Retinal pigment epithelial cell (primary cell): ENCODE data around the gene TMEM131.
"Not testable (repeated sequence)": the region's sequence is repeated elsewhere in the genome, so short reads cannot be mapped to it uniquely, and the experiment has no call there.

ENCODE experiments used
- DNase-seq: peaks from one replicate; pipeline ENCODE4 v3.0.0-alpha.2; 2010; ENCODE audit warnings: low read depth
- H3K4me3 ChIP-seq: 2 replicates; pipeline ENCODE4 v1.5.1; 2011; ENCODE audit warnings: mild to moderate bottlenecking, low read length, control low read depth, moderate library complexity
- CTCF ChIP-seq: conservative IDR thresholded peaks from 2 replicates; pipeline ENCODE4 v1.5.1; 2011; ENCODE audit warnings: low read depth, low read length, control low read depth, inconsistent platforms

The TMEM131 gene

DNA sequence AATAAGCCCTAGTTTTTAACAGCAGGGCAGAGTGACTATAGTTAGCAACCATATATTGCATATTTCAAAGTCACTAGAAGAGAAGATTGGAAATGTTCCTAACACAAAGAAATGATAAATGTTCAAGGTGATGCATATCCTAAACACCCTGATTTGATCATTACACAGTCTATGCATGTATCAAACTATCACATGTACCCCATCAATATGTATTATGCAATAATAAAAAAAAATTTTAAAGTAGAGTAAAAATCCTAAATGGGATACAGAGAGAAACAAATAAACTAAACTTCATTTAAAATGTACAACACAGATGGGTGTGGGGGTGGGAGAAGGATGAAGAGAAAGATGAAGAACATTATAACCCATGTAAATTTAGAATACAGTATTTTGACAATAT, 93.9 kb downstream of the TMEM131 start:
- no peak for DNase-seq
- no peak for TF ChIP-seq CTCF
- no peak overlapping the region for H3K4me3 ChIP-seq

GRCh38 chr2:97900806-97901205, 94.9 kb downstream of the TMEM131 start:
- TF ChIP-seq CTCF, result no peak
- no peak for DNase-seq
- no peak overlapping the region for H3K4me3 ChIP-seq

GRCh38 chr2:97893042-97893441, 102.7 kb downstream of the TMEM131 start:
- not testable (repeated sequence) for DNase-seq, H3K4me3 ChIP-seq

DNA sequence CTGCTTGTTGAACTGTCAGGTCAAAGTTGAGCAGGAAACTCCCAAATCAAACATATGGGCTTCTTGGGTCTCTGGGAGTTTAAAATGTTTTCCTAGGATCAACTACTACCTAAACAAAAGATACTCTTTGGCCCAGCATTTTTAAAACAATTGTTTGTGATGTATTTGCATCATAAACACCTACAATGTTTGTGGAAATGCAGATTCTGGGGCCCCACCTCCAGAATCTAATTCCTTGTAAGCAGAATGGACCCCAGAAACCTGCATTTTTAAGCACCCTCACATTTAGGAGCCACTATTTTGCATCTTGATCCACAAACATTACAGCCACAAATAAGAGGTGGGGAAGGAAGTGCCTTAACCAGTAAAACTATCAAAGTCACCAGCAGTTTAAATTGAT, 104.1 kb downstream of the TMEM131 start:
- DNase-seq, result no peak

DNA sequence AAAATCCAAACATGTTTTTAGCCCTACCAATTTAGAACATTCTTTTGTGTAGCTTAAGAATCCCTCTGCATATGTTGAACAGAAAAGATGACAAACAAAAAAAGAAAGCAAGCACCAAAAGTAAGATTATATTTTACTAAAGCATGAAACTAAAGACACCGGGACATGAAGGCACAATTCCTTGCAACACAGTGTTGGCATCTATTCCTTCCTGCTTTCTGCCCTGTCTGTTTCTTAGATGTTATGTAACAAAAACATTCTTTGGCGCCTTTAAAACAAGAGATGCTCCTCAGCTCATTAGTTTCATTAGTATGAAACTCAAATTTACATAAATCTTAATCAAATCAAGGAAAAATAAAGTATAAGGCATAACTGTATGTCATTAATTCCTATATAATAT, 106.6 kb downstream of the TMEM131 start:
- no peak for DNase-seq
- H3K4me3 ChIP-seq, result no peak overlapping the region
- TF ChIP-seq CTCF, result no peak

More for the DNA sequence above, 104.1 kb downstream of the TMEM131 start:
- no peak for TF ChIP-seq CTCF
- no peak overlapping the region for H3K4me3 ChIP-seq

DNA sequence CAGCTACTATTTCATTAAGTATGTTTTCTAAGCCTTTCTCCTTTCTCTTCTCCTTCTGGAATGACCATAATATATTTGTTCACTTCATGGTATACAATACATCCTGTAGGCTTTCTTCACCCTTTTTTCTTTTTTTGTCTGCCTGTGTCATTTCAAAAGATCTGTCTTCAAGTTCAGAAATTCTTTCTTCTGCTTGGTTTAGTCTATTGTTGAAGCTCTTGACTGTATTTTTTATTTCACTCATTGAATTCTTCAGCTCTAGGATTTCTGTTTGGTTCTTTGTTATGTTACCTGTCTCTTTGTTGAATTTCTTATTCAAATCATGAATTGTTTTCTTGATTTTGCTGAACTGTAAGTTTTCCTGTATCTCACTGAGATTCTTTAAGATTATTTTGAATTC, 109.9 kb downstream of the TMEM131 start:
- no peak overlapping the region for H3K4me3 ChIP-seq
- DNase-seq, result no peak
- TF ChIP-seq CTCF, result no peak

DNA sequence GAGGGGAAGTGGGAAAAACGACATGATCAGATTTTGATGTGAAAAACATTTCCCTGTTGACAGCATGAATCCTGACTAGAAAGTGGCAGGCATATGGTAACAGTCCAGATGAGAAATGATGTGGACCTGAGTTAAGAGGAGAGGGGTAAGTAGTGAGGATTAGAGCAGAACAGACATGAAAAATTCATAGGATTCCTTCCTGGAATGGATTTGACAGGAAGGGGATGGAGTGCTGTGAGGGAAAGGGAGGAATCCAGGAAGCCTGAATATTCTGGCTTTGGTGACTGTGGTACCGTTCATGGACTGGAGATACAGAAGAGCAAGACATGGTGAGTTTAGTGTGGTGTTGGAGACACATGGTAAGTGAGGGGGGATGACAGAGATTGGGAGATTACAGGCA, 115.4 kb downstream of the TMEM131 start:
- TF ChIP-seq CTCF, result no peak
- no peak for DNase-seq
- no peak overlapping the region for H3K4me3 ChIP-seq

DNA sequence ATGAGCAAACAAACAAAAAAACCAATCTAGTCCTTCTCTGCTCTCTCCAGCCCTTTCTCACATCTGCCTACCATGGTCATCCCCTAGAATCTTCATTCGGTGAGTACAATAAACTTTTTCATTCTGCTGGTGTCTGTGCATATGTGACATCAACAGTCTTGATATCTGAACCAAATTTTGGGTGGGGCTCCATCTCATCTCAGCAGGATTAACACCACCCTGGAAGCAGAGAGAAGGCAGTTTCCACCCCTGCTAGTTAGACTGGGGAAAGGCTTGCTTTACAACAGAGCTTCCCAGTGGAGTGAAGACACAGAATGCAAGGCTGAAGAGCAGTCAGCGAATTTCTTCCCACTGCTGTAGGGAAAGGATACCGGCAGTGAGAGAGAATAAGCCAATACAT, 116.9 kb downstream of the TMEM131 start:
- no peak for TF ChIP-seq CTCF
- no peak overlapping the region for H3K4me3 ChIP-seq
- DNase-seq, result no peak

GRCh38 chr2:97878317-97878716, 117.4 kb downstream of the TMEM131 start:
- DNase-seq, H3K4me3 ChIP-seq: not testable (repeated sequence)
